Measurements from ENCODE around the gene GABARAPL2.

The GABARAPL2 gene

GRCh38 chr16:75593825-75594820 lies 27.9 kb downstream of the GABARAPL2 start:
- DNase-seq (ENCODE audit: low spot score), result peak; percentile 81
- no peak for TF ChIP-seq CTCF (conservative IDR thresholded peaks at IDR 0.05; ENCODE audit: low read depth)
- ChIA-PET POLR2A (ENCODE audit: low non-redundant PET) (no interaction called here), CTCF (interaction anchor here (0.7 kb wide), 1 partner anchor 21 kb away, joined by 3 read pairs; no protein-coding TSS in a partner anchor)
- H3K27ac ChIP-seq, result no peak overlapping the region

- no peak overlapping the region for H3K27ac ChIP-seq
- POLR2A ChIA-PET (ENCODE audit: low non-redundant PET), result no interaction called here
- DNase-seq (ENCODE audit: low spot score), result no peak
- CTCF ChIA-PET, result interaction anchor here (0.6 to 0.7 kb wide), 2 partner anchors 58 to 82 kb away, joined by 3 to 5 read pairs; no protein-coding TSS in a partner anchor
- no peak for TF ChIP-seq CTCF (conservative IDR thresholded peaks at IDR 0.05; ENCODE audit: low read depth)
These were observed 33.5 kb downstream of the GABARAPL2 start for GRCh38 chr16:75599452-75600277.

GRCh38 chr16:75603241-75603640 lies 37.1 kb downstream of the GABARAPL2 start:
- POLR2A ChIA-PET (ENCODE audit: low non-redundant PET), result no interaction called here
- DNase-seq (ENCODE audit: low spot score), result no peak
- no peak for TF ChIP-seq CTCF (conservative IDR thresholded peaks at IDR 0.05; ENCODE audit: low read depth)
- CTCF ChIA-PET, result no interaction called here
- no peak overlapping the region for H3K27ac ChIP-seq

- TF ChIP-seq CTCF (conservative IDR thresholded peaks at IDR 0.05; ENCODE audit: low read depth), result no peak
- DNase-seq (ENCODE audit: low spot score), result no peak
- POLR2A ChIA-PET (ENCODE audit: low non-redundant PET), result no interaction called here
- CTCF ChIA-PET, result interaction anchor here (0.6 to 0.7 kb wide), 2 partner anchors 89 to 372 kb away, joined by 3 read pairs; no protein-coding TSS in a partner anchor
- no peak overlapping the region for H3K27ac ChIP-seq
These were observed 40.3 kb downstream of the GABARAPL2 start for GRCh38 chr16:75606507-75606906.

GRCh38 chr16:75614066-75614897 lies 48.1 kb downstream of the GABARAPL2 start:
- peak overlapping the region; percentile 51; the same call in 1 of the 2 replicates for H3K27ac ChIP-seq
- POLR2A ChIA-PET (ENCODE audit: low non-redundant PET), result no interaction called here
- TF ChIP-seq CTCF (conservative IDR thresholded peaks at IDR 0.05; ENCODE audit: low read depth), result no peak
- DNase-seq (ENCODE audit: low spot score), result peak; percentile 43
- CTCF ChIA-PET, result interaction anchor here (1.0 kb wide), 1 partner anchor 82 kb away, joined by 3 read pairs; no protein-coding TSS in a partner anchor

All from RWPE1 (cell line).